ENCODE data around the gene SNX11.
A peak's percentile ranks its signal among the peaks of the same experiment; 100 is the strongest.

The SNX11 gene

DNA sequence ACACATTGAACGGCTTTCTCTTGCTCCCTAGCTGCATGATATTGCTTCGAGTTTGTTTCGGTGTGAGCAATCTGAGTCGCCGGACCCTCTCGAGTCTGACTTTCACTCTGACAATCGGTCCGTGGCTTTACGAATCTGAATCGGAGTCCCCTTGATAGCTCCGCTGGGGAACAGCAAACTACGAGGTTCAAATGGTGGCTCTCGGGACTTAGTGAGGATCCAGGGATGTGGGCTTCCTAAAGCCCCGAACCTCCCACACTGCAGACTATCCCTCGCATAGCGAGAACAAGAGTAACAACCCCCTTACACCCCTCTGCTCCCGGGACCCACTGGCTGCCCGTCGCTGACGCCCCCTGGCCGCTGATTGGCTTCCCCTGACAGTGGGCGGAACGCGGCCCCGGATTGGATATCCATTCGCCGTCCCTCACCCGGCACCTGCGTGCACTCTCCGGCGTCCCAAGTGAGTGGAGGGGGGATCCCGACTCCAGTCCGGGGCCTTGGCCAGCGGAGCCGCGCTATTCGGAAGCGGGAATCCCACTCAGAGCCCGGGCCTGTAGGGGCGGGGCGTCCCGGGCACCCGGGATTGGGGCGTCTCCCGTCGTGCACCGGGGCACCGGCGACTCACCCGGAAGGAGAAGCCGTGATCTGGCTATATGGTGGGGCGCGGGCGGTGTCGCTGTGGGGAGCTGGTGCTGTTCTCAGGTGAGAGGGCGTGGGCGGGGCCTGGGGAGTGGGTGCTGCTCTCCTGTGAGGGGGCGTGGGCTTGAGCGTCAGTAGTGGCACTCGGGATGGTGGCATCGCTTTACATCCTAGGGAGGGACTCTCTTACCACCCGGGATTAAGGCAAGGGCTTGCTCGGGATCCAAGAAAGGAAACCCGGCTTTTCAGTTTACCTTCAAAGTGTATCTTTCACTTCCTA, at the start of gene SNX11 (continued):
- TF ChIP-seq, protein P1, sequence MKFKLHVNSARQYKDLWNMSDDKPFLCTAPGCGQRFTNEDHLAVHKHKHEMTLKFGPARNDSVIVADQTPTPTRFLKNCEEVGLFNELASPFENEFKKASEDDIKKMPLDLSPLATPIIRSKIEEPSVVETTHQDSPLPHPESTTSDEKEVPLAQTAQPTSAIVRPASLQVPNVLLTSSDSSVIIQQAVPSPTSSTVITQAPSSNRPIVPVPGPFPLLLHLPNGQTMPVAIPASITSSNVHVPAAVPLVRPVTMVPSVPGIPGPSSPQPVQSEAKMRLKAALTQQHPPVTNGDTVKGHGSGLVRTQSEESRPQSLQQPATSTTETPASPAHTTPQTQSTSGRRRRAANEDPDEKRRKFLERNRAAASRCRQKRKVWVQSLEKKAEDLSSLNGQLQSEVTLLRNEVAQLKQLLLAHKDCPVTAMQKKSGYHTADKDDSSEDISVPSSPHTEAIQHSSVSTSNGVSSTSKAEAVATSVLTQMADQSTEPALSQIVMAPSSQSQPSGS (tag by site-specific recombination; IDR thresholded peaks at IDR 0.05; ENCODE audit: low read depth): no peak
- TF ChIP-seq, protein P2, sequence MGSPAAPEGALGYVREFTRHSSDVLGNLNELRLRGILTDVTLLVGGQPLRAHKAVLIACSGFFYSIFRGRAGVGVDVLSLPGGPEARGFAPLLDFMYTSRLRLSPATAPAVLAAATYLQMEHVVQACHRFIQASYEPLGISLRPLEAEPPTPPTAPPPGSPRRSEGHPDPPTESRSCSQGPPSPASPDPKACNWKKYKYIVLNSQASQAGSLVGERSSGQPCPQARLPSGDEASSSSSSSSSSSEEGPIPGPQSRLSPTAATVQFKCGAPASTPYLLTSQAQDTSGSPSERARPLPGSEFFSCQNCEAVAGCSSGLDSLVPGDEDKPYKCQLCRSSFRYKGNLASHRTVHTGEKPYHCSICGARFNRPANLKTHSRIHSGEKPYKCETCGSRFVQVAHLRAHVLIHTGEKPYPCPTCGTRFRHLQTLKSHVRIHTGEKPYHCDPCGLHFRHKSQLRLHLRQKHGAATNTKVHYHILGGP (tag by site-specific recombination; IDR thresholded peaks at IDR 0.05): no peak
- TF ChIP-seq SCRT1 (tag by site-specific recombination; IDR thresholded peaks at IDR 0.05; ENCODE audit: borderline replicate concordance): no peak
- TF ChIP-seq, protein P3, sequence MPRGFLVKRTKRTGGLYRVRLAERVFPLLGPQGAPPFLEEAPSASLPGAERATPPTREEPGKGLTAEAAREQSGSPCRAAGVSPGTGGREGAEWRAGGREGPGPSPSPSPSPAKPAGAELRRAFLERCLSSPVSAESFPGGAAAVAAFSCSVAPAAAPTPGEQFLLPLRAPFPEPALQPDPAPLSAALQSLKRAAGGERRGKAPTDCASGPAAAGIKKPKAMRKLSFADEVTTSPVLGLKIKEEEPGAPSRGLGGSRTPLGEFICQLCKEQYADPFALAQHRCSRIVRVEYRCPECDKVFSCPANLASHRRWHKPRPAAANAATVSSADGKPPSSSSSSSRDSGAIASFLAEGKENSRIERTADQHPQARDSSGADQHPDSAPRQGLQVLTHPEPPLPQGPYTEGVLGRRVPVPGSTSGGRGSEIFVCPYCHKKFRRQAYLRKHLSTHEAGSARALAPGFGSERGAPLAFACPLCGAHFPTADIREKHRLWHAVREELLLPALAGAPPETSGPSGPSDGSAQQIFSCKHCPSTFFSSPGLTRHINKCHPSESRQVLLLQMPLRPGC (tag by site-specific recombination; IDR thresholded peaks at IDR 0.05): no peak
- TF ChIP-seq ZNF24 (tag by site-specific recombination; IDR thresholded peaks at IDR 0.05): no peak
- no peak for TF ChIP-seq ZNF37A (tag by site-specific recombination; IDR thresholded peaks at IDR 0.05)
- TF ChIP-seq, protein P4, sequence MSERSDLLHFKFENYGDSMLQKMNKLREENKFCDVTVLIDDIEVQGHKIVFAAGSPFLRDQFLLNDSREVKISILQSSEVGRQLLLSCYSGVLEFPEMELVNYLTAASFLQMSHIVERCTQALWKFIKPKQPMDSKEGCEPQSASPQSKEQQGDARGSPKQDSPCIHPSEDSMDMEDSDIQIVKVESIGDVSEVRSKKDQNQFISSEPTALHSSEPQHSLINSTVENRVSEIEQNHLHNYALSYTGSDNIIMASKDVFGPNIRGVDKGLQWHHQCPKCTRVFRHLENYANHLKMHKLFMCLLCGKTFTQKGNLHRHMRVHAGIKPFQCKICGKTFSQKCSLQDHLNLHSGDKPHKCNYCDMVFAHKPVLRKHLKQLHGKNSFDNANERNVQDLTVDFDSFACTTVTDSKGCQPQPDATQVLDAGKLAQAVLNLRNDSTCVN (tag by site-specific recombination; optimal IDR thresholded peaks at IDR 0.05): peak; percentile 90
- no peak for TF ChIP-seq ZNF302 (tag by site-specific recombination; IDR thresholded peaks at IDR 0.05; ENCODE audit: low read depth)
- no peak for TF ChIP-seq ZNF623 (tag by site-specific recombination; IDR thresholded peaks at IDR 0.05)
- peak; percentile 97 for TF ChIP-seq EGR2 (tag by site-specific recombination; IDR thresholded peaks at IDR 0.05; ENCODE audit: low read depth)
- no peak for TF ChIP-seq ZNF221 (tag by site-specific recombination; IDR thresholded peaks at IDR 0.05; ENCODE audit: borderline replicate concordance)
- TF ChIP-seq ZNF776 (tag by site-specific recombination; IDR thresholded peaks at IDR 0.05; ENCODE audit: borderline replicate concordance): no peak
- TF ChIP-seq ZNF354C (tag by site-specific recombination; IDR thresholded peaks at IDR 0.05; ENCODE audit: borderline replicate concordance, low read depth): no peak
- TF ChIP-seq ZNF600 (tag by site-specific recombination; IDR thresholded peaks at IDR 0.05): peak; percentile 81
- TF ChIP-seq ZNF548 (tag by site-specific recombination; IDR thresholded peaks at IDR 0.05): no peak
- TF ChIP-seq, protein P5, sequence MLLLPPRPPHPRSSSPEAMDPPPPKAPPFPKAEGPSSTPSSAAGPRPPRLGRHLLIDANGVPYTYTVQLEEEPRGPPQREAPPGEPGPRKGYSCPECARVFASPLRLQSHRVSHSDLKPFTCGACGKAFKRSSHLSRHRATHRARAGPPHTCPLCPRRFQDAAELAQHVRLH (tag by site-specific recombination; IDR thresholded peaks at IDR 0.05): 0 out of 2 replicates have a peak, but pooled peaks have one; percentile 11
- TF ChIP-seq ZNF626 (tag by site-specific recombination; IDR thresholded peaks at IDR 0.05): no peak
- TF ChIP-seq FEZF1 (tag by site-specific recombination; IDR thresholded peaks at IDR 0.05): no peak
- TF ChIP-seq, protein P6, sequence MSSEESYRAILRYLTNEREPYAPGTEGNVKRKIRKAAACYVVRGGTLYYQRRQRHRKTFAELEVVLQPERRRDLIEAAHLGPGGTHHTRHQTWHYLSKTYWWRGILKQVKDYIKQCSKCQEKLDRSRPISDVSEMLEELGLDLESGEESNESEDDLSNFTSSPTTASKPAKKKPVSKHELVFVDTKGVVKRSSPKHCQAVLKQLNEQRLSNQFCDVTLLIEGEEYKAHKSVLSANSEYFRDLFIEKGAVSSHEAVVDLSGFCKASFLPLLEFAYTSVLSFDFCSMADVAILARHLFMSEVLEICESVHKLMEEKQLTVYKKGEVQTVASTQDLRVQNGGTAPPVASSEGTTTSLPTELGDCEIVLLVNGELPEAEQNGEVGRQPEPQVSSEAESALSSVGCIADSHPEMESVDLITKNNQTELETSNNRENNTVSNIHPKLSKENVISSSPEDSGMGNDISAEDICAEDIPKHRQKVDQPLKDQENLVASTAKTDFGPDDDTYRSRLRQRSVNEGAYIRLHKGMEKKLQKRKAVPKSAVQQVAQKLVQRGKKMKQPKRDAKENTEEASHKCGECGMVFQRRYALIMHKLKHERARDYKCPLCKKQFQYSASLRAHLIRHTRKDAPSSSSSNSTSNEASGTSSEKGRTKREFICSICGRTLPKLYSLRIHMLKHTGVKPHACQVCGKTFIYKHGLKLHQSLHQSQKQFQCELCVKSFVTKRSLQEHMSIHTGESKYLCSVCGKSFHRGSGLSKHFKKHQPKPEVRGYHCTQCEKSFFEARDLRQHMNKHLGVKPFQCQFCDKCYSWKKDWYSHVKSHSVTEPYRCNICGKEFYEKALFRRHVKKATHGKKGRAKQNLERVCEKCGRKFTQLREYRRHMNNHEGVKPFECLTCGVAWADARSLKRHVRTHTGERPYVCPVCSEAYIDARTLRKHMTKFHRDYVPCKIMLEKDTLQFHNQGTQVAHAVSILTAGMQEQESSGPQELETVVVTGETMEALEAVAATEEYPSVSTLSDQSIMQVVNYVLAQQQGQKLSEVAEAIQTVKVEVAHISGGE (tag by site-specific recombination; conservative IDR thresholded peaks at IDR 0.05; ENCODE audit: low read depth): peak; percentile 80
- TF ChIP-seq, protein P7, sequence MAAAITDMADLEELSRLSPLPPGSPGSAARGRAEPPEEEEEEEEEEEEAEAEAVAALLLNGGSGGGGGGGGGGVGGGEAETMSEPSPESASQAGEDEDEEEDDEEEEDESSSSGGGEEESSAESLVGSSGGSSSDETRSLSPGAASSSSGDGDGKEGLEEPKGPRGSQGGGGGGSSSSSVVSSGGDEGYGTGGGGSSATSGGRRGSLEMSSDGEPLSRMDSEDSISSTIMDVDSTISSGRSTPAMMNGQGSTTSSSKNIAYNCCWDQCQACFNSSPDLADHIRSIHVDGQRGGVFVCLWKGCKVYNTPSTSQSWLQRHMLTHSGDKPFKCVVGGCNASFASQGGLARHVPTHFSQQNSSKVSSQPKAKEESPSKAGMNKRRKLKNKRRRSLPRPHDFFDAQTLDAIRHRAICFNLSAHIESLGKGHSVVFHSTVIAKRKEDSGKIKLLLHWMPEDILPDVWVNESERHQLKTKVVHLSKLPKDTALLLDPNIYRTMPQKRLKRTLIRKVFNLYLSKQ (tag by site-specific recombination; IDR thresholded peaks at IDR 0.05; ENCODE audit: borderline replicate concordance): no peak
- TF ChIP-seq BCL11B (tag by site-specific recombination; IDR thresholded peaks at IDR 0.05; ENCODE audit: low read depth): no peak
- TF ChIP-seq, protein P8, sequence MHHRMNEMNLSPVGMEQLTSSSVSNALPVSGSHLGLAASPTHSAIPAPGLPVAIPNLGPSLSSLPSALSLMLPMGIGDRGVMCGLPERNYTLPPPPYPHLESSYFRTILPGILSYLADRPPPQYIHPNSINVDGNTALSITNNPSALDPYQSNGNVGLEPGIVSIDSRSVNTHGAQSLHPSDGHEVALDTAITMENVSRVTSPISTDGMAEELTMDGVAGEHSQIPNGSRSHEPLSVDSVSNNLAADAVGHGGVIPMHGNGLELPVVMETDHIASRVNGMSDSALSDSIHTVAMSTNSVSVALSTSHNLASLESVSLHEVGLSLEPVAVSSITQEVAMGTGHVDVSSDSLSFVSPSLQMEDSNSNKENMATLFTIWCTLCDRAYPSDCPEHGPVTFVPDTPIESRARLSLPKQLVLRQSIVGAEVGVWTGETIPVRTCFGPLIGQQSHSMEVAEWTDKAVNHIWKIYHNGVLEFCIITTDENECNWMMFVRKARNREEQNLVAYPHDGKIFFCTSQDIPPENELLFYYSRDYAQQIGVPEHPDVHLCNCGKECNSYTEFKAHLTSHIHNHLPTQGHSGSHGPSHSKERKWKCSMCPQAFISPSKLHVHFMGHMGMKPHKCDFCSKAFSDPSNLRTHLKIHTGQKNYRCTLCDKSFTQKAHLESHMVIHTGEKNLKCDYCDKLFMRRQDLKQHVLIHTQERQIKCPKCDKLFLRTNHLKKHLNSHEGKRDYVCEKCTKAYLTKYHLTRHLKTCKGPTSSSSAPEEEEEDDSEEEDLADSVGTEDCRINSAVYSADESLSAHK (tag by site-specific recombination; IDR thresholded peaks at IDR 0.05): no peak
- no peak for TF ChIP-seq ZNF777 (tag by site-specific recombination; IDR thresholded peaks at IDR 0.05; ENCODE audit: borderline replicate concordance)
- TF ChIP-seq MZF1 (tag by site-specific recombination; IDR thresholded peaks at IDR 0.05; ENCODE audit: borderline replicate concordance): peak; percentile 29; the same call in 1 of the 2 replicates
